COLO668 (cell line): ENCODE measurements around the gene VASN.

ENCODE experiments used
- DNase-seq: peaks from one replicate; lab custom pipeline; 2025; ENCODE audit not compliant: unreplicated experiment; lab: John Stamatoyannopoulos, UW

The VASN gene

GRCh38 chr16:4370570-4371356, 885 bp upstream of the VASN start:
- no peak for DNase-seq

GRCh38 chr16:4372001-4372577, 441 bp downstream of the VASN start:
- DNase-seq: peak; percentile 57

- peak; percentile 93 for DNase-seq
Measured at GRCh38 chr16:4372578-4373355, 1.1 kb downstream of the VASN start.

GRCh38 chr16:4373356-4373908, 1.8 kb downstream of the VASN start:
- peak; percentile 78 for DNase-seq

GRCh38 chr16:4373909-4374742, 2.5 kb downstream of the VASN start:
- DNase-seq: peak; percentile 21

- DNase-seq: peak; percentile 72
Measured at GRCh38 chr16:4375717-4376116, 4.1 kb downstream of the VASN start.

- no peak for DNase-seq
Measured at GRCh38 chr16:4376126-4376892, 4.7 kb downstream of the VASN start.

GRCh38 chr16:4376893-4377572, 5.4 kb downstream of the VASN start:
- DNase-seq: no peak

- no peak for DNase-seq
Measured at GRCh38 chr16:4377573-4378154, 6.0 kb downstream of the VASN start.

- no peak for DNase-seq
Measured at GRCh38 chr16:4378161-4378666, 6.6 kb downstream of the VASN start.

GRCh38 chr16:4378999-4379690, 7.5 kb downstream of the VASN start:
- no peak for DNase-seq

GRCh38 chr16:4380119-4381063, 8.7 kb downstream of the VASN start:
- DNase-seq: no peak

- DNase-seq: no peak
Measured at GRCh38 chr16:4381072-4381934, 9.7 kb downstream of the VASN start.

- DNase-seq: no peak
Measured at GRCh38 chr16:4381935-4382794, 10.5 kb downstream of the VASN start.

GRCh38 chr16:4382795-4383357, 11.2 kb downstream of the VASN start:
- DNase-seq: no peak
